G401.6 (cell line): ENCODE results near the gene SNX33.
"Not testable (repeated sequence)": the region's sequence is repeated elsewhere in the genome, so short reads cannot be mapped to it uniquely, and the experiment has no call there.

Experiments
- FAIRE-seq: peaks from 2 replicates; lab custom pipeline; 2012; peaks lifted over from hg19 to GRCh38; lab: Jason Lieb, UNC

Gene SNX33

DNA sequence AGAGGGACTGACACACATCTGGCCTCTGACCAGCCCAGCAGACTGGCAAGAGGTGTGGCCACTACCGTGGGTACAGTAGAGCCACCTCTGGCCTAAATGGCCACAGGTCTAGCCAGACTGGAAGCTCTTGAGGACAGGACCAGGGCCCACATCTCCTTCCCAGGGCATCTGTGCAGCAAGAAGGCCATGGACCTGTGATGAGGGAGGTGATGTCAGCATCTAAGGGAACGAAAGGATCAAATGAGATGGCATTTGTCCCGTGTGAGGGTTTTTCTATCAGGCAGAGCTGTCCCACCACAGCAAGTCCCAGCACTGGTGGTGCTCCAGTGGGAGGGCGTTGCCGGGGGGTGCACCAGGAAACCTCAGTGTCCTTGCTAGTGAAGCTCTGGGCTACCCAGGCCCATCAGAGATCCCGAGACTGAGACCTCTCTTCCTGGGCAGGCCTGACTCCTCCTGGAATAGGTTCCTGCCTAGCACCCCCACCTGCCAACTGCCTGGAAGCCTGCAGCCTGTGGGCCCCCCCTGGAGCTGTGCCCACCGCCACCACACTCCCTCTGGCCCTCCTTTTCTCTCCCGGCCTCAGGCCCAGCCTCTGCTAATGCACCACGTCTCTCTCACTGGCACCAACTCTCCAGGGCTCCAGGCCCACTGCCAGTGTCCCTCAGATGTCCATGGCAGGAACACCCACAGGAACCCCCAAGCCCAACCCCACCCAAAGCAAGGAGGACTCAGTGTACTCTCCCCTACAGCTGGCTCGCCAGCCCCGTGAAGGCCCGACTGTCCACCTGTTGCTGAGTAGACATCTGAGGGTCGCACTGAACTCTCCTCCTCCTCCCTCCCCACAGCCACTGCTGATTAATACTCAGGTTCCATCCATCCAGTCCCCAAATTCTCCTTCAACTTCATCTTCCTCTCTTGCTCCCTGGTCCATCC is 53.6 kb downstream of the SNX33 start:
- FAIRE-seq: not testable (repeated sequence)

DNA sequence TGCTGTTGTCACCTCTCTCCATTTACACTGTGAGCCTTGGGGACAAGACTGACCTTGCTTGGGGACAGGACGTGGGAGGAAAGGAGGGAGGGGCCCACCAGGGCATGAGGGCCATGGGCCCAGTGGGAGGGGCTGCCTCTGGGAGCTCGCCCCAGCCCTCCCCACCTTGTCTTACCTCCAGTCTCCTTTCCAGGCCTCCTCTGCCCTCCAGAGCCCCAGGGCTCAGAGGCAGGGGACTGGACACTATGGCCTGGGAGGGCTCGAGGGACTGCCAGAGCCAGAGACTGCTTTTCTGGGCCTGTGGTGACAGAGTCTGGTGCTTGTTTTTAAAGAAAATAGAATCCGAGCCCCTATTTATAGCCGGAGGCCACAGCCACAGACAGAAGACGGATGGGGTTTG is 54.7 kb downstream of the SNX33 start:
- FAIRE-seq: no peak

- FAIRE-seq: not testable (repeated sequence)
Measured at GRCh38 chr15:75703440-75704262, 55.9 kb downstream of the SNX33 start.

GRCh38 chr15:75704263-75704615 is 56.5 kb downstream of the SNX33 start:
- no peak for FAIRE-seq

DNA sequence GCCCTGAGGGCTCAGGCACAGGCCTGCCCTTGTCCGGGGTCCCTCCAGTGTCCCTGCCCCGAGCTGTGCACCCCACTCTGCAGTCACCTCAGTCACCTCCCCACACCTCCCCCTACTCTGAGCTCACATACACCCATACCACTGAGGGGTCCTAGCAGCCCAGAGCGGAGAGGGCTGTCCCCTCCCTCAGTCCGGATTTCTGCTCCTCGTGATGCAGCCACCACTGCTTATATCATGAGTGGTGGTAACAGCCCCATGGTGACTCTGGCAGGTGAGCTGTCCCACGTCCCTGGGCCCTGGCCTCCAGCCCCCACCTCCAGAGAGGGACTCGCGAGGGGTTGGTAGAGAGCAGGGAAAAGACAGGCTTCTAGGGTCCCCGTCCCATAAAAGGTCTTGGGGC is 56.9 kb downstream of the SNX33 start:
- FAIRE-seq: no peak

DNA sequence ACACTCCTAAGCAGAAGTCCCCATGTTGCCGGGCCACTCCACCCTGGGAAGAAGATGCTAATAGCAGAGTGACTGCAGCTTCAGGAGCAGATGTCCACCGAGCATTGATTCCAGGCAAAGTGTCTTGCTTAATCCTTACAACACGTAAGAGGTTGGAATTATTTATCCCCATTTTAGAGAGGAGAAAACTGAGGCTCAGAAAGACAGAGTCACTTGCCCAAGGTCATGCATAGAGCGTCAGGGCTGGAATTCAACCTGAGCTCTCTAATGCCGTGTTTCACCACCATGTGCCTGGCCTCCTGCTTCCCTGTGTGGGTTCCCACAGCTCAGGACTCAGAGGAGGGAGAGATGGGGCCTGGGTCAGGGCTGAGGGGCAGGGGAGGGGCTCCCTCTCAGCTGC is 57.7 kb downstream of the SNX33 start:
- FAIRE-seq: not testable (repeated sequence)

- no peak for FAIRE-seq
Measured at GRCh38 chr15:75705854-75706681, 58.4 kb downstream of the SNX33 start.

GRCh38 chr15:75706682-75706954 is 58.9 kb downstream of the SNX33 start:
- no peak for FAIRE-seq

- not testable (repeated sequence) for FAIRE-seq
Measured at GRCh38 chr15:75709458-75709857, 61.7 kb downstream of the SNX33 start.

- FAIRE-seq: not testable (repeated sequence)
Measured at GRCh38 chr15:75710874-75711273, 63.2 kb downstream of the SNX33 start.

DNA sequence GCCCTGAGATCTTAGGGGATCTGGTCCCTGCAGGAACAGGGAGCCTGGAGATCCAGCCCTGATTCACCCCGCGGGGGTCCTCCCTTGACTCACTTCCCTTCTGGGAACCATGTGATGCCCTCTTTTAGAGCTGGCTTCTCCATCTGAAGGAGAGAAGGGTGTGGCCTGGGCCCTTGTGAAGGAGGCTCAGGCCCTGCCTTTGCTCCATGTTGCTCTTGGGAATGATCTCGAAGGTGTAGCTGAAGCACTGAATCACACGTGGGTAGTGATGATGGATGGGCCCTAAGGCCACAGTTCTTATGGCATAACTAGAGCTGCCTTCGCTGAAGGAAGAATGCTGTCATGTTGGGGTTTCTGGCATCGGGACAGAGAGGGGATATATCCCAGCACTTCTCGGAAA is 63.8 kb downstream of the SNX33 start:
- peak; percentile 25 for FAIRE-seq
